HG02678 (cell line): Measurements from ENCODE around the gene NDNF.

Experiments used
- ATAC-seq: cut with Tn5 transposase; IDR thresholded peaks from one replicate; pipeline ENCODE4 v1.9.1; 2021; ENCODE audit warnings: mild to moderate bottlenecking, moderate library complexity; ENCODE audit not compliant: unreplicated experiment

Gene NDNF

DNA sequence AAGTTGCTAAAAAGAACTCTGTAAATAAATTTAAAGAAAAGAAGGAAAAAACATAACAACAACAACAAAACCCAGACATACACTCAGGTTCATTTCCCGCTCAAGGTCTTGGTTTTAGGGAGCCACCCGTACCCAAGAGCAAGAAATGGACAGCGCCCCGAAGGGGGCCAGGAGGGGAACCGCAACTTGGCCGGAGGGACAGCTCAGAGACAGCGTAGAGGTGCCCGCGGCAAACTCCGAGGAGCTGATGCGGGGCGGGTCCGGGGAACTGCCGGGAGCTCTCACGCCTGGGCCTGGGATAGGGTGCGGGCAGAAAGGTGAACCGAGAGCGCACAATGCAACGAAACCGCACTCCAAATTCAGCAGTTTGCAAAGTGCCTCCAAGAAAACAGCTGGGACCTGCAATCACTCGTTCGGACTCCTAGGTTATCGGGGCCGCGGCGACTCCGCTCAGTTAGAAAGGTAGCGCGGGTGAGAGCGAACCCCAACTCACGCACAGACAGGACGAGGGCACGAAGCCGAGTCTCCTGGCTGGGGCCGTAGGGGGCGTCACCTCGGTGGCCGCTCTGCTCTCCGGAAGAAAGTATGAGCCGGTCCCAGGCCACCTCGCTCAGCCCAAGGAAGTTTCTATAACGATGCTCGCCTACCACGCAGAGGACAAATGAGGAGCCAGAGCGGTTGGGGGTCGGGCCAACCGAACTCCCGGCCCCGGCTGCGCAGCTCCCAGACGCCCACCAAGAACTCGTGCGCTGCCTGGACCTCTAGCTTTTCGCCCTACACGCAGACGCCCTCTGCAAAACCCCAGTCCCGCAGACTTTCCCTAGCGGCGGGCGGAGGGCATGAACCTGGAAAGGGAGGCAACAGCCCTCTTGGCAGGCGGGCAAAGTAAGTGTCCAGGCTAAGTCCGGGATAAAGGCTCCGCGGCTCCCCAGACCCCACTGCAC, 1.4 kb downstream of the NDNF start:
- no peak for ATAC-seq

DNA sequence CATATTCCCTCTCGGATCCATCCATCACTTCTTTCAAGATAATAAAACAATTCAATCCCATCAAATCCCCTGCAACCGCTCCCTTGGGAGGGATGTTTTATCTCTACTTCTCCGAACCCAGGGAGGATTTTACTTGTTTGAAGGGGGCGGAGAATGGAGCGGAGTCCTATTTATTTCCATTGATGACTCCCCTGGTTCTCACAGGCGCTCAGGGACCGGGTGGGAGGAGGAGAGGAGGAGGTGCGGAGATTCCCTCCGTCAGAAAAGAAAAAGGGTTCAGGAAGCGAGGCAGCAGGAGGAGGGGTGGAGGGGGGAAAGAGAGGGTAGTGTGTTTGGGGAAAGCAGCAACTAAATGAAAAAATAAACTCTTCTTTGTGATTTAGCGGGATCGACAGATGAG, 2.1 kb downstream of the NDNF start:
- ATAC-seq: no peak

DNA sequence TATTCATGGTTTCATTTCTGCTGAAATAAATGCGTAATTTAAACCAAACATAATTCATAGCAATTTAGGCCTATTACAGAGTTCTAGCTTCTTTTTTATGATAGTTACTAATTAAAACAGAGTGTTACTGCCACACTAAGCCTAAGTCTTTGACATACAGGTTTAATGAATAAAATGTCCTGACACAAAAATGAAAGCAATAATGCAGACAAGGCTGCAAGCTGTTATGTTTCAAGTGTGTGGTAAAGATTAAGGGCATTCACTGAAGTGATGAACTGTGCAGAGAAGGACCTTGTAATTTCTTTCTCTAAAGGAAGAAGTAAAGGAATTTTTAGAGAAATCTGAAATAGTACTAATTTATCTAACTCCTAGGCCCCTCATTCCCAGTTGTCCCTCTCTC, 2.9 kb downstream of the NDNF start:
- ATAC-seq: no peak

DNA sequence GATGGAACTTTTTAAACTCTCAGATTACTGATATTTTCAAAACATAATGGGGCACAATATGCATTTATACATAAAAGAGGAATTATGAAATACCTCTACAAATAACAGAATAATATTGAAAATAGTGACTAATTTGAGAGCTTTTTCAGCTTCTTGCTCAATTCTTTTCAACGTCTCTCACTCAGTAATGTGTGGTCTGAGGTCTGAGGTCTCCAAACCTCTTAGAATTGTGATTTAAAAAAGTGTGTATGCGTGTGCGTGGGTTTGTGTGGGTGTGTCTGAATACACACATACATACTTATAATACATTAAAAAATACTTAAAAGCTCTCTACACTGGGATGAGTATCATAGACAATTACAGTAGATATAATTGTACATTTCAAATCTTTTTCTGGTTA, 7.9 kb downstream of the NDNF start:
- ATAC-seq: no peak

DNA sequence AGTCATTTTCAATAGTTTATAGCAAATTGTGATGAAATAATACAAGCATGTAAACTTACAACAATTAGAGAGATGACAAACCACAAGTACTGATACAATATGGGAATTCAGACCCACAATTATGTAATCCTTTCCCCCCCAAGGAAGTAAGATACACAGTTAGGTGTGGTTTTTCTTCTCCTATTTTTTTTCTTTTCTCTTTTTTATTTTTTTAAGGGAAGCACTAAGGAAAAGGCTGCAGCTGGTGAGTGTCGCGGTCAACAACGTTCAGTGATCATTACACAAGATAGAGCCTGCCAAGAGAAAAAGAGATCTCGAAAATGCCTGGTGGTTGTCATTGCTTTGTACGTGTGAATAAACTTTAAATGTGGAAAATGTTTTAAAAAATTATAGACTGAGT, 9.8 kb downstream of the NDNF start:
- ATAC-seq: no peak

DNA sequence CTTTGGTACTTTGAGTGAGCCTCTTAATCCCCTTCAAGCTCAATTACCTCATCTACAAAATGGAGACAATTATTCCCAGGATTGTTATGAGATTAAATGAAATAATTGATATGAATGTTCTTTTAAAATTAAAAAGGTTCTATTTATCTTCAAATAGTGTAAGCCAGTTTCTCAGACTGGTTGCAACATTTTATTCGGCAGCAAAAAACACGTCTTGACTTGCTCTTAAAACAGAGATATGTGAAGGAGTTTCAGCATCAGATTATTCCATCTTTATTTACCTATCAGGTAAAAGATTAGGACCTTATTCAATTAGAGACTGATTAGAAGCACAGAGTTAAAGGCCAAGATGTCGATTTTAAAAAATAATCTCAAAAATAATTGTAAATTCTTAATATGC, 10.5 kb downstream of the NDNF start:
- ATAC-seq: no peak

DNA sequence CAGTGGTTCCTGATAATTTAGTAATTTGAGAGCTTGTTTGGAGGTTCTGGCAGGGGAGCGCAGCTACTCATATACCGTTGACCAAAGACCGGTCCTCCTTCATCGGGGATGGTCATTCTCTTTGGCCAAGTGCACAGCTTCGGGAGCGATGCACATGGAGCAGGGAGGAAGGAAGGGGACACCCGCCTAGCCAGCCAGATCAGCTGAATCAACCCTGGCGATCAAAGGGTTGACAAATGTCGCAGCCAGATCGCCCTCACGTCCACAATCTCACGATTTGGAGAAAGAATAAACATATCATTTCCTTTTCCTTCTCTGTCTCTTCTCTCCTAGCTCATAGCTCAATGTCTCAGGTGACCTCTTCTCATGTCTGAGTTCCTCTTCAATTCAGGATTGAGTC, 11.1 kb downstream of the NDNF start:
- no peak for ATAC-seq

DNA sequence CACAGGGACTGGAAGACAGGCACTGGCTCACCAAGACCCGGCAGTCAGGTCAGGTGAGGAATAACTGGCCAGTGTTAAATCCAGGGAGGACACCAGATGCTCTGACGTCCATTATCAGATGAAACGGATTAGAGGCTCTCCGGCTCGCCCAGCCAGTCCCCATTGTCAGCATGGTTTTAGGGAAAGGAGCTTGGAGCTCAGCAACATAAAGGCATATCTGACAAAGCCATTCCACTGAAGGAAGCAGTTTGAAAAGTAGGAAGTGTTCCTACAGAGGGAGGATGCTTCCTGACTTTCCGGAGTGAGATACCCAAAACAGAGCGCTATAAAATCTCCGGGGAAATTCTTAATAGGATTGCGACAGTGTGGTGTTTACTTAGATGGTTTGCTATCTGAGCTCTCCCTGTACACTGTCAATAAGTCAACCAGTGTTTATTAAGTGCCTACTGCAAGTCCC, 14.8 kb downstream of the NDNF start:
- ATAC-seq: no peak

DNA sequence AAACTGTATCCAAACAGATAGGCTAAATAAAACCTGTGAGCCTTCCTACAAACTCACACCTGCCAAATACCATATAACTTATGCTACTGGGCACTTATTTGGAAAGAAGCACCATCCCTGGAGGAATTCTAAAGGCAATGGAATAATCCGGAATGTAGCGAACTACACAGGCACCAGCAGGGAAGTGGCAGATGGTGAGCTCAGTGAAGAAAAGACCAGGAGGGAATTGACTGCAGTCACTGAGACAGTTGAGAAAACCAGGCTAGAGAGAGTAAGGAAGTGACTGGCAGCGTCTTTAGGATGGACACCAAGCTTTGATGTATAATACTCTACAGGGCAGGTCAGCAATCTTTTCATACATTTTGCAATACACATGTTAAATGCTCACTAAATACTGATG, 16.3 kb downstream of the NDNF start:
- ATAC-seq: no peak

DNA sequence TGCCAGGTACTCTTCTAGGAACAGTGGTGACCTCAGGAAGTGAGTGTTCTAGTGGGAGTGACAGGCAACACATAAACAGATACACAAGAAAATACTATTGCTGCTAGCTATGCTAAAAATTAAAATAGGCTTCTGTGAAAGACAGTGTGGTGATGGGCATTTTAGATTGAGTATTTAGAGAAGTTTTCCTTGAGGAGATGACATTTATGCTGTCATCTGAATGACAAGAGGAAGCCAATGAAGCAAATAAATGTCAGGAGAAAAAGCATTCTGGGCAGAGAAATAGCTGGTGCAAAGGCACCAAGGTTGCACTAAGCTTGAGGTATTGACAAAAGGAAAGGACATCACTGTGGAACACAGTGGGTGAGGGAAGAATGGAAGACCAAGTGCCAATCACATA, 18.0 kb downstream of the NDNF start:
- ATAC-seq: no peak

DNA sequence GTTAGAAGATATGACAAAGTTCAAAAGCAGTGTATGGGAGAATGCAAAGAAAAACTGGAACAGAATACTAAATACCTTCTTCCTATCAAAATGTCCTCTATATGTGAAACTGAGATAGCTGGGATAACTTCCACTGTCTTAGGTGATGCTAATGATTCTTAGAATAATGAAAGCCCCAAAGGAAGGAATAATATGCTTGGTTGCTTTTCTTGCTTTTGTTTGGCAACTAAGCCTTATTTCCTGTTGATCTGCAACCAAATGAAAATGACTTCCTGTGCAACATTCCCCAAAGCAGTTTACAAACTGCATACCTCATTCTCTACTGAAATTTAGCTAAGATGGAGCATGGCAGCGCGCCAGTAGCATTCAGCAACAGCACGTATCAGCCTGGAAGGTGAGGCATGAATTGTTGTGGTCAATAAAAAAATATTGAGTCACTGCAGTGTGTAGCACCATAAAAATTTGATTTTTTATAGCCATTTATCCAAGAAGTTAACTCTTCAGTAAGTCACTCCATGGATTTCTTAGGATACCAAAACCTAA, 18.7 kb downstream of the NDNF start:
- ATAC-seq: no peak

DNA sequence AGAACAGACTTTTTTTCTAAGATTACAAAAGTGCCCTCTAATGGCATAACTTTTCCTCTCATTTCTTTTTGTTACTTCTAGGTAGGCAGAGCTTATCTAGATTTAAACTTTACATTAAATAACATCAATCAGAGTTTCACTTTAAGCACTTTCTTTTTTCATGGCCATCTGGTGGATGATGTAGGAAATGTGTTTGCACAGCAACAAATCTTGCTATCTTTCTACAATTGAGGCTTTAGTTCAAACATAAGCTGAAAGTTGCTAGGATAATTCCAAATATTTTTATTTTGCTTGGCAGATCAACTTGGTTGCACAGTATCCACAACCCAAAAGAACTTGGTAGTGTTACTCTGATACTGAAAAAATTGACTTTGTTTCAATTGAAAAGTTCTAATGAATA, 22.0 kb downstream of the NDNF start:
- no peak for ATAC-seq

DNA sequence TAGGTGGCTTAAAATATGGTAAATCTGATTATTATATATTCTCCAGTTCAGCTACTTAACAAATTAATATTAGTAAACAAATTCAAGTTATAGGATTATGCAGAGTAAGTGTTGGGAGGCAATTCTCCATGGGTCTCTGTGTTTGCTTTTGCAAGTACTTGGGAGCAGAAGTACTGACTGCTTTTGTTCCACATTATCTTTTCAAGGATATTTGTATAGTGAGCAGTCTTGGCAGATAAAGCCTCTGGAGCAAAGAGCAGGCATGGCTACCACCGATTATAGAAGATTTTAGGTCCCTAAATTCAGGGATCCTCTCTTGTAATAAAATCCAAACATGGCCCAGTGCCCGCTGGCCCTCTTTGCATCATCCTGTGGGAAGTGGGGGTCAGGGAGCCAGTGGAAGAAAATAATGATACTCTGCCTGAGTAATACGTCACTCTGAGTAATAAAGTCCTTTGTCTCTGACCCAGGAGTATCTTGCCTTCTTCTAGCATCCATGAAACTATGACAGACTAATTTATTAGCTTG, 23.2 kb downstream of the NDNF start:
- no peak for ATAC-seq

DNA sequence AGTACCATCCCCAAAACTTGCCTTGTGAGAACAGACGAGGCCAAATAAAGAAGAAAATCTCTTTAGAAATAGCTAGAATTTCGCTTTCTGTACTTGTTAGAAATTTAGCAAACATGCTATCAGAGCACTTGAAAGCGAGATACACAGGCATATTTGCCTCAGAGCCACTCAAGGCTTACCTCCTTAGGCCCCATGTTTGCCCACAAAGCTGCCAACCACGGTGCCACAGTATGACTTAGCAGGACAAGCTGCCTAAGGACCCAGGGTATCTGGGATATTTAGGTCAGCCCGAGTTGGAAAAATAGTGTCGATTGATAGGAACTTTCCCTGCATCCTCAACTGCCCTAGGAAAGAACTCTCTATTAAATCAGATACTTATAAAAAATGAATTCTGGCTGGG, 24.2 kb downstream of the NDNF start:
- ATAC-seq: no peak

DNA sequence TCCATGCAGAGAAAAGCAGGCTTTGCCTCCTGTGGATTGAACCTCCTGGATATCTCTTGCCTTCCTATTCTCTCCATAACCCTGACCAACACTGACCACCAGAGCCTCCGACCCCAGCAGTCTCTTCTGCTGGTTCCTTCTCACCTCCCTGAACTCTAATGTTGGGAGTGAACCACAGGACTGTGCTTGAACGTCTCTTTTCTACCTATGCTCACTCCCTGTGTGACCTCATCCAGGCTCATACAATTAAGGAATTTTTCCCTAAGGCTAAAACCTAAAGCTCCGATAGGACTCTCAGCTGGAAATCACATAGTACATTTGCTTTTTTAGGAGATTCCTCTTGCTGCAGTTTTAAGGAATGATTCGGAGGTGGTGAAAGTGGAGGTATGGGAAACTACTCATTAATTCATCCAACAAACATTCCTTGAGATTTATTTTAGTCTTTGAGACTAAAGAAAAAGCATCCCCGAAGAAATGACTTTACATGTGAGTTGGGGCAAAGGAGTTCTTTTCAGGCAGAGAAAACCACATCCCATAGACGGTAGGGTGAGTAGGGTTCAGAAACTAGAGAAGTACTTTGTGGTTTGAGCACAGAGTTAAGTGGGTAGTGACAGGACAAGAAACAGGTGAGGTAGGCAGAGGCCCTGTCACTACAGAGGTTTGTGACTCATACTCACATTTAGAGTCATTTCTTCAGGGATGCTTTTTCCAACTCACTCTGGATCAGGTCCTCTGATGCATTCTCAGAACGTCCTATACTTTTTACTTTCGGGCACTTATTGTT, 30.8 kb downstream of the NDNF start:
- peak; percentile 93 for ATAC-seq

DNA sequence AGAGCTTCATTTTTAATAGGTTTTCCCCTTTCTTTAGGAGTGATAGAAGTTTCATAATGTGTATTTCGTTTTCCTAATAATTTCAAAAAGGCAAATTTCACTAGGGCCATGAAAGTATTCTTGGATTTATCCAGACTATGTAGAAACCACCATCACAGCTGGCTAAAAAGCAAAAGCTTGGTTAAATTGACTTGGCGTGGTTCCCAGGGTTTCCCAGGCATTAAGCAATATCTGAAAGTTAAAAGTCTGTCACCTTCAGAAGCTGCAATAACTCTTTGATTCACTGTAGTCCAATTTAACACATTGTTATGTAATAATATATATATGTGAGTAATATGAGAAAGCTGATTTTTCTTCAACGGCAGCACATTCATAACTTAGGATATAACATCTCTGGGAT, 38.3 kb downstream of the NDNF start:
- ATAC-seq: no peak

DNA sequence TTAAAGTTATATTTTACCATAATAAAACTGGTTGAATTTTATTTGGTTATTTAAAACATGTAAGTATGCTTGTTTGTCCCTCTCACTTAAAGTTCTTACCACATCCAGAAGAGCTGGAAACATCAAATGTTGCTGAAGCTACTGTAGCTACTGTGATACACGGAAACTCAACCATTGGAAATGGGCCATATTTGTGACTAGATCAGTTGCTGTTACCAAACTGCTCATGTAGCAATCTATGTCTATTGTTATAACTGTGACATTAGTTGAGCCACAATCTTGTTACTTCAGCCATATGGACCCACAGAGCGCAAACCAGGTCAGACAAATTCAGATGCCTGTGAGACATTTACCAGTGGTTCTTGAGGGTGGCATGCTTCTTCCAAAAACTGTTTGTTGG, 41.6 kb downstream of the NDNF start:
- ATAC-seq: no peak

DNA sequence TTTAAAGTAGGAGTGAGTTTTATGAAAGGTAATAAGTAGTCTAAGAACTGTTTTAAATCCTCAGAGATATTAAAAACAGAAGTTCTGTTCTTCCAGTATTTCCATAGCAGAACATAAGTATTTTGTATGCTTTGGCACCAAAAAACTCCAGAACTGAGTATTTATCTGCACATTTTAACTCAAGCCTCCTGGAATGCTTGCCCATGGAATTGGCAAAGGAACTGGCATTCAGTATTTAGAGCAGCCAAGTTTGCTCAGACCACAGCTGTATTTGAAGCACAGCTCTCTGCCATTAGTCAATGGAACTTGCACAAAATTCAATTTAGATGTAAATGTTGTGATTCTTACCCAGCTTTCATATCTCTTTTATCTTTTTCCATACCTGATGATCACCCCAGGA, 42.2 kb downstream of the NDNF start:
- no peak for ATAC-seq

DNA sequence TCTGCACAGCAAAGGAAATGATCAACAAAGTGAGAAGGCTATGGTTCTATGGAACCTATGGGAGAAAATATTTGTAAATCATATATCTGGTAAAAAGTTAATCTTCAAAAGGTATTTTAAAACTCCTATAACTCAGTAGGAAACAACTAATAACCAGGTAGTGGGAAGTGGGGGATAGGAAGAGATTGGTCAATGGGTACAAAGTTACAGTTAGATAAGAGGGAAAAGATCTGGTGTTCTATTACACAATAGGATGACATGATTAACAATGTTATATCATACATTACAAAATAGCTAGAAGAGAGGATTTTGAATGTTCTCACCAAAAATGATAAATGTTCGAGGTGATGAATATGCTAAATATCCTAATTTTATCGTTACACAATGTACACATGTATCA, 46.3 kb downstream of the NDNF start:
- no peak for ATAC-seq

DNA sequence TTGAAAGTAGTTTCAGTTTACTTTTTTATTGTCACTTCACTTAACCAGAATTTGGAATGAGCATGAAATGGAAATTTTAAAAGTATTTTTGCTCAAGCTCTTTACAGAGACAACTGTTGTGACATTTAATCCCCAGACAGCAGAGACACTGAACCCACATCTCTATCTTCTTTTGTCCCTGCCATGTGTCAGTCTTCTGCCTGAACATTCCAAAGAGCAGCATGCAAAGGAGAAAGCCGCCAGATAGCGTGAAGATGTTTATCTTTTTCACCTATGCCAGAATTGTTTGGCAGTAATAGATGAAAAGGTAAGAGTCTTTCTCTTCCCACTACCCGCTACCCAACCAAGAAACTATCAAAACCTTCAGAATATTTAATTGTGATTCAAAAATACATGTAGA, 46.8 kb downstream of the NDNF start:
- no peak for ATAC-seq

DNA sequence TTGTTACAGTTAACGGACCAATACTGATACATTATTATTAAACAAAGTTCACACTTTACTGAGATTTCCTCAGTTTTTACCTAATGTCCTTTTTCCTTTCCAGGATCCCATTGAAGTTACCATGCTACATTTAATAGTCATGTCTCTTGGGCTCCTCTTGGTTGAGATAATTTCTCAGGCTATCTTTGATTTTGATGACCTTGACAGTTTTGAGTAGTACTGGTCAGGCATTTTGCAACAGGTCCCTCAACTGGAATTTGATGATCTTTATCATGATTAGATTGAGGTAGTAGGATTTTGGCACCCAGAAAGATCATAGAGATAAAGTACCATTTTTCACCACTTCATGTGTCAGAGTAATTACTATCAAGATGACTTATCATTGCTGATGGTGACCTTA, 53.8 kb downstream of the NDNF start:
- no peak for ATAC-seq

DNA sequence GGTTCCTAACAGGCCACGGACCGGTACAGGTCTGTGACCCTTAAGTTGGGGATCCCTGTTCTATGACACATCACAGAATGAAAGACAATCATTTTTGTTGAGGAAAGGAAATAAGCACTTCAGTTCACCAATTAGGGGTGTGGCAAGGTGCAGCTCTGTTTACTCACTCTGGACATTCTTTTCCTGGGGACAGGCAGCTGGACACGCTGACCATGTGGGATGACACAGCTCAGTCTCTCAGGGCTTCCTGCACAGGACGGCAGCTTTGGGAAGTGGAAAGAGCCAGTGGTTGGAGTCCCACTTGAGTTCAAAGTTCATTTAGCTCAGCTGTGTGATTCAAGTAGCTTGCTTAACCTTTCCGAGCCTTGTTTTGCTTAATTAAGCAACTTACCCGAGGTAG, 55.7 kb downstream of the NDNF start:
- ATAC-seq: no peak
